GM12891 (cell line): ENCODE measurements around the gene CYB5R4.
"Not testable (repeated sequence)": the region's sequence is repeated elsewhere in the genome, so short reads cannot be mapped to it uniquely, and the experiment has no call there.

Experiments used
- POLR2A ChIP-seq: IDR thresholded peaks from 2 replicates; pipeline ENCODE4 v1.6.1; 2011; ENCODE audit warnings: low read depth, low read length, control low read depth
- POLR2AphosphoS5 ChIP-seq: IDR thresholded peaks from 2 replicates; pipeline ENCODE4 v1.6.1; 2011; ENCODE audit warnings: low read depth, low read length, control low read depth
- SPI1 ChIP-seq: IDR thresholded peaks from 2 replicates; pipeline ENCODE4 v1.6.1; 2011; ENCODE audit warnings: low read depth, low read length, control low read depth
- TAF1 ChIP-seq: IDR thresholded peaks from 2 replicates; pipeline ENCODE4 v1.6.1; 2011; ENCODE audit warnings: low read depth, low read length, control low read depth

DNA sequence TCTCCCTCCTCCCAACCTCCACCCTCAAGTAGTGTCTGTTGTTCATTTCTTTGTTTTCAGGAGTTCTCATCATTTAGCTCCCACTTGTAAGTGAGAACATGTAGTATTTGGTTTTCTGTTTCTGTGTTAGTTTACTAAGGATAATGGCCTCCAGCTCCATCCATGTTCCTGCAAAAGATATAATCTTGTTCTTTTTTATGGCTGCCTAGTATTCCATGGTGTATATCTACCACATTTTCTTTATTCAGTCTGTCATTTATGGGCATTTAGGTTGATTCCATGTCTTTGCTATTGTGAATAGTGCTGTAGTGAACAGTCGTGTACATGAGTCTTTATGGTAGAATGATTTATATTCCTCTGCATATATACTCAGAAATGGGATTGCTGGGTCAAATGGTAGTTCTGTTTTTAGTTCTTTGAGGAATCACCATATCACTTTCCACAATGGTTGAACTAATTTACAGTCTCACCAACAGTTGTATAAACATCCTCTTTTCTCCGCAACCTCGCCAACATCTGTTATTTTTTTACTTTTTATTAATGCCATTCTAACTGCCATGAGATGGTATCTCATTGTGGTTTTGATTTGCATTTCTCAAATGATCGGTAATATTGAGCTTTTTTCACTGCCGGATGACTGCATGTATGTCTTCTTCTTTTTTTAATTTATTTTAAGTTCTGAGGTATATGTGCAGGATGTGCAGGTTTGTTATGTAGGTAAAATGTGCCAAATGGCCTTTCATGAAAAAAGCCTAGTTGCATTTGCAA is 48.3 kb downstream of the CYB5R4 start:
- TF ChIP-seq POLR2A, POLR2AphosphoS5, TAF1, SPI1: not testable (repeated sequence)
